GM12864 (cell line): ENCODE results near the gene GZF1.

Experiments
- DNase-seq: peaks from one replicate; pipeline ENCODE4 v3.0.0-alpha.2; 2011; ENCODE audit warnings: low read depth
- H3K4me3 ChIP-seq: 2 replicates; pipeline ENCODE4 v1.5.1; 2011; ENCODE audit warnings: mild to moderate bottlenecking, low read depth, low read length, control low read depth
- CTCF ChIP-seq: IDR thresholded peaks from 2 replicates; pipeline ENCODE4 v1.5.1; 2011; ENCODE audit warnings: low read depth, mild to moderate bottlenecking, moderate library complexity, low read length, control low read depth, inconsistent platforms; ENCODE audit errors: missing control alignments

Gene GZF1

GRCh38 chr20:23350904-23351838, 10.8 kb upstream of the GZF1 start:
- TF ChIP-seq CTCF = no peak
- H3K4me3 ChIP-seq = peak overlapping the region; percentile 94
- no peak for DNase-seq

GRCh38 chr20:23356203-23356602, 5.8 kb upstream of the GZF1 start:
- DNase-seq = no peak
- TF ChIP-seq CTCF = no peak
- H3K4me3 ChIP-seq = no peak overlapping the region

GRCh38 chr20:23357767-23358562, 4.0 kb upstream of the GZF1 start:
- TF ChIP-seq CTCF = no peak

GRCh38 chr20:23358563-23358906, 3.4 kb upstream of the GZF1 start:
- H3K4me3 ChIP-seq = peak overlapping the region; percentile 22; the same call in 1 of the 2 replicates
- no peak for DNase-seq
- TF ChIP-seq CTCF = no peak

More at GRCh38 chr20:23357767-23358562, 4.0 kb upstream of the GZF1 start:
- peak; percentile 98 for DNase-seq
- H3K4me3 ChIP-seq = peak overlapping the region; percentile 67

- no peak for TF ChIP-seq CTCF
- H3K4me3 ChIP-seq = no peak overlapping the region
- no peak for DNase-seq
Measured at GRCh38 chr20:23358923-23359593, 2.9 kb upstream of the GZF1 start.

GRCh38 chr20:23360531-23360930, 1.5 kb upstream of the GZF1 start:
- H3K4me3 ChIP-seq = no peak overlapping the region
- DNase-seq = no peak
- no peak for TF ChIP-seq CTCF
